GM21367 (cell line): ENCODE data around the gene MMS19.

Experiments
- ATAC-seq: cut with Tn5 transposase; IDR thresholded peaks from one replicate; pipeline ENCODE4 v1.9.1; 2021; ENCODE audit not compliant: unreplicated experiment

The MMS19 gene, protein sequence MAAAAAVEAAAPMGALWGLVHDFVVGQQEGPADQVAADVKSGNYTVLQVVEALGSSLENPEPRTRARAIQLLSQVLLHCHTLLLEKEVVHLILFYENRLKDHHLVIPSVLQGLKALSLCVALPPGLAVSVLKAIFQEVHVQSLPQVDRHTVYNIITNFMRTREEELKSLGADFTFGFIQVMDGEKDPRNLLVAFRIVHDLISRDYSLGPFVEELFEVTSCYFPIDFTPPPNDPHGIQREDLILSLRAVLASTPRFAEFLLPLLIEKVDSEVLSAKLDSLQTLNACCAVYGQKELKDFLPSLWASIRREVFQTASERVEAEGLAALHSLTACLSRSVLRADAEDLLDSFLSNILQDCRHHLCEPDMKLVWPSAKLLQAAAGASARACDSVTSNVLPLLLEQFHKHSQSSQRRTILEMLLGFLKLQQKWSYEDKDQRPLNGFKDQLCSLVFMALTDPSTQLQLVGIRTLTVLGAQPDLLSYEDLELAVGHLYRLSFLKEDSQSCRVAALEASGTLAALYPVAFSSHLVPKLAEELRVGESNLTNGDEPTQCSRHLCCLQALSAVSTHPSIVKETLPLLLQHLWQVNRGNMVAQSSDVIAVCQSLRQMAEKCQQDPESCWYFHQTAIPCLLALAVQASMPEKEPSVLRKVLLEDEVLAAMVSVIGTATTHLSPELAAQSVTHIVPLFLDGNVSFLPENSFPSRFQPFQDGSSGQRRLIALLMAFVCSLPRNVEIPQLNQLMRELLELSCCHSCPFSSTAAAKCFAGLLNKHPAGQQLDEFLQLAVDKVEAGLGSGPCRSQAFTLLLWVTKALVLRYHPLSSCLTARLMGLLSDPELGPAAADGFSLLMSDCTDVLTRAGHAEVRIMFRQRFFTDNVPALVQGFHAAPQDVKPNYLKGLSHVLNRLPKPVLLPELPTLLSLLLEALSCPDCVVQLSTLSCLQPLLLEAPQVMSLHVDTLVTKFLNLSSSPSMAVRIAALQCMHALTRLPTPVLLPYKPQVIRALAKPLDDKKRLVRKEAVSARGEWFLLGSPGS

GRCh38 chr10:97498076-97498840 lies at the start of gene MMS19:
MMS19 (minus strand) TSS chr10:97498422; CDS start chr10:97498384, 38 bp downstream.
- peak; percentile 84 for ATAC-seq

DNA sequence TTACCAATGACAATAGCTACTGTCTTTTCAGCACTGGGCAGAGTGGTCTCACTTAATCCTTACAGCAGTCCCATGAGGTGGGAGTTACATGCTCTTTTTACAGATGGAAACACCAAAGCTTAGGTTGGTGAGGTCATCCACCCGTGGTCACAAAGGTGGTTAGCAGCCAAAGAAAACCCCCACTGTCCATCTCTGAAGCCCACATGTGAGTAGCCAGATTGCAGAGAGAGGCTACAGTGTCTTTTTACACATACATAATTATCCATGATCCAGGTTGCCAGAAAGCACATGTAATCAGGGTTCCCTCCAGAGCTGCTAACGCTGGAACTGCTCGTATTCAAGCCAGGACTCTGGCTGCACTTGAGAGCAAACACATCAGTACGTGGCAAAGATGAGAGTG lies 49.7 kb upstream of the MMS19 start:
- ATAC-seq = no peak

GRCh38 chr10:97547271-97547600 lies 49.0 kb upstream of the MMS19 start:
- ATAC-seq = no peak

- ATAC-seq = no peak
Observed at GRCh38 chr10:97546456-97547270, 48.4 kb upstream of the MMS19 start.

DNA sequence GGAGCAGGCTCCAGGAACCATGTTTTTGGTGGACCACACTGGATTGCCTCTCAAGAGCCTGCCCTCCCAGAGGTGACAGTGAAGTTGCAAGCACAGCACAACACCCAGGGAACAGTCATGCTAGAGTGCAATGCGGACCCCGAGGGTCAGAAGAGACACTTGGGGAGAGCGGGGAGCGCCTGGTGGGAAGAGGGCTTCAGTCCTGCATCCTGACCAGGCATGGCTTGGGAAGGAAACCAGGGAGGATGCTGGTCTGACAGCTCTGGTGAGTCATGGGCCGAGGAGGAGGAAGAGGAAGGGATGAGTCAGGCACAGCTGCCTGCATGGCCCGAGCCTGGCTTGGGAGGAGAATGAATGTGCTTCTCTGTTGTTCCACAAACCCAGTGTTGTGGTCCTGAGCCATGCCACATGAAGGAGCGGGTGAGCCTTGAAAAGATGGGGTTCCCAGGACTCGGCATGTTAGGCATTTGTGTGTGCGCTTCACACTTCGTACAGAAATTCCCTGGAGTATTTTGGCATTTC lies 44.9 kb upstream of the MMS19 start:
- no peak for ATAC-seq

- no peak for ATAC-seq
Observed at GRCh38 chr10:97542169-97543024, 44.2 kb upstream of the MMS19 start.

DNA sequence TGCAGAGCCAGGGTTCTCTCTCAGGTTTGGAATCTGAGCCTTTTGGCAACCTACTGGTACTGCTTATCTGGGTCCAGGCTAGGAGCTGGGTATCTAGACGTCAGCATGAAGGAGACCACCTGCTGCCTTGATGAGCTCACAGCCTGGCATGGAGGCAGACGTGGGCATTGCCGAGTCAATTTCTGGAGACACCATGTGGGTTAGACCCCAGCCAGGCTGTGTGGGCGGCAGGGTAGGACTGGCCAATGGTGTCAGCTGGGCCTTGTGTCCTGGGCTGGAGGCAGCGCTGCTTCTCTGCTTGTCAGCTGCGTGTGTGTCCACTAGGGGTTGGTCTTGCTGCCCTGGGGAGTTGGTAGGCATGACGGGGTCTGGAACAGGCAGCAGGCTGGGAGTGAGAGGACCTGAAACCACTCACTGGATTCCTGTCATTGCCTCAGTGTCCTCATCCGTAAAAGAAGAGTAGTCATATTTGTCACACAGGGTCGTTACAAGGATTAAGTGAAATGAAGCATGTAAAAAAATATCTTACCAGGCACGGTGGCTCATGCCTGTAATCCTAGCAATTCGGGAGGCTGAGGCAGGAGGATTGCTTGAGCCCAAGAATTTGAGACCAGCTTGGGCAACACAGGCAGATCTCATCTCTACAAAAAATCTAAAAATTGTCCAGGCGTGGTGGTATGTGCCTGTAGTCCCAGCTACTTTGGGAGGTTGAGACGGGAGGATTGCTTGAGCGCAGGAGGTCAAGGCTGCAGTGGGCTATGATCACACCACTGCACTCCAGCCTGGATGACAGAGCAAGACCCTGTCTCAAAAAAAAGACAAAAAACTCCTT lies 42.7 kb upstream of the MMS19 start:
- no peak for ATAC-seq

DNA sequence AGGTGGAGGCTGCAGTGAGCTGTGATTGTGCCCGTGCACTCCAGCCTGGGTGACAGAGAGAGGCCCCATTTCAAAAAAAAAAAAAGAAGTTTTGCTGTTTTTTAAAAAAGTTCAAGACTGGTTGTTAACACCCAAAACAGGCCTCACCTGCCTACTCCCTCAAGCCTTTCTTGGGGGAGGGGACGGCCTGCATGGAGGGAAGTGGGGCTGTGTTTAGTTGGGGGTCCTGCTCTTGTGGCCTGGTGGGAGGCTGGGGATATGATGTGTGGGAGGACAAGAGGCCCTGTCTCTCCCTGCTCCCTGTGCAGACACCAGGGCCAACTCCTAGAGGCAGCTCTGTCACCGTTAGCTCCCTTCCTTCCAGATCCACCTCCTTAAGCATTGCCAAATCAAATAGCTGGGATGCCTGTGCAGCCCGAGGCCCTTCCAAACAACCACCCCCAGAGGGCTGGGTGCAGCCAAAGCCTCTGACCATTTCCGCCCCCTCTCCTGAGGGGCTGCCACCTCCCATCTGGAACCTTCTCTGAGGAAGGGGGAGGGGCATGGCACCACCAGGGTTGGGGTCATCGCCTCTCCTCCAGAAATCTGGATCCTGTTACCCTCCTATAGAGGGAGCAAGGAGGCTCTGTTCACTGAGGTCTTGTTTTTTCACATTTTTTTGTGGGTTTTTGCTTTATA lies 41.4 kb upstream of the MMS19 start:
- no peak for ATAC-seq

GRCh38 chr10:97538839-97539238 lies 40.6 kb upstream of the MMS19 start:
- ATAC-seq = no peak

- ATAC-seq = no peak
Observed at GRCh38 chr10:97538411-97538810, 40.2 kb upstream of the MMS19 start.

DNA sequence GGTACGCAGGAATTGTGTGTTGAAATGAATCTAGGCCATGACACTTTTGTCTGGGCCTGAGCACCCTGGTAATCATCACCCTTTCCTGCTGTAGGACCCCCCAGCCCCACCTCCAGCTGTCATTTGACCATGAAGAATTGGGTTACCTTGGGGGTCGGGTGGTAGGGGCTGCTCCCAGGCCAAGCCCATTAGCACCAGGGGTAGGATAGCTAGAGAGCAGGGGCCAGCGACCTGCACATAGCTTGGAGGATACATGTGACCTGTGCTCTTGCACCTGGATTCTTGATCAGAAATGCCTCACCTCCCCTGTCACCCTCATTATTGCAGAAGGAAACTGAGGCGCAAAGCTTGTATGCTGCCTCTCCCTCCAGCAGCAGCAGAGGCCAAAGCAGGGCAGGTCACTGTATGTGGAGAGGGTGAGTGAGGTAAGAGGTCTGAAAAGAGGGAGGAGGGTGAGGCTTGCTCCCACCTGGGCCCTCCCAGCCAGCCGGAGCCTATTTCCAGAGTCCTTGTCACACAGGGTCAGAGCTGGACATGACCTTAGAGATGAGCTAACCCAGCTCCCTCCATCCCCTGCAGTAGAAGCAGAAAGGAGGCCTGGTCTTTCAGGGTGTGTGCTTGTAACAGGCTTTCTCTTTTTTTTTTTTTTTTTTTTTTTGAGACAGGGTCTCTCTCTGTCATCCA lies 39.1 kb upstream of the MMS19 start:
- no peak for ATAC-seq

DNA sequence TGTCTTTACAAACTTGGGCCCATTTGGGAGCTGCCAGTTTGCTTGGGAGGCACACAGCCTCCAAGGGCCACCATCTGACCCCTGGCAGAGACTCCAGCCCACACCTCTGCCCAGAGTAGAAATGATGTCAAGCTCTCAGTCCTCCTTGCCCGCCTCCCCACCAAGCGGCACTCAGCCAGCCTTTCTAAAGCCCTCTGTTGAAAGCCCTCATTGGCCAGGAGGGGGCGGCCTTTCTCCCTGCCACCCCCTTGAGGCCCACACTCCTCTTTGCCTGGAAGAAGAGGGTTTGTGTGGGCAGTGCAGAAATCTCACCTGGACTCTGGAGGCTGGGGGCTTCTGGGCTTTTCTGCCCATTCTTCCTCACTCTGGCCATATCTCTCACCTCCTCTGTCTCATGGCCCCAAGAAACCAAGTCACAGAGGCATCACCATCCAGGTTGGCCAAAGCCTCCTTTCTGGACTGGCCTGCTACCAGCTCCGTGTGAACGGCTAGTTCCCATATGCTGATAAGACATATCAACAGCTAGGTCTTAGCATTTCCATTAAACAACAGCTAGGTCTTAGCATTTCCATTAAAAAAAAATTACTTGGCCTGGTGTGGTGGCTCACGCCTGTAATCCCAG lies 36.6 kb upstream of the MMS19 start:
- ATAC-seq = no peak

GRCh38 chr10:97533888-97534287 lies 35.7 kb upstream of the MMS19 start:
- no peak for ATAC-seq

DNA sequence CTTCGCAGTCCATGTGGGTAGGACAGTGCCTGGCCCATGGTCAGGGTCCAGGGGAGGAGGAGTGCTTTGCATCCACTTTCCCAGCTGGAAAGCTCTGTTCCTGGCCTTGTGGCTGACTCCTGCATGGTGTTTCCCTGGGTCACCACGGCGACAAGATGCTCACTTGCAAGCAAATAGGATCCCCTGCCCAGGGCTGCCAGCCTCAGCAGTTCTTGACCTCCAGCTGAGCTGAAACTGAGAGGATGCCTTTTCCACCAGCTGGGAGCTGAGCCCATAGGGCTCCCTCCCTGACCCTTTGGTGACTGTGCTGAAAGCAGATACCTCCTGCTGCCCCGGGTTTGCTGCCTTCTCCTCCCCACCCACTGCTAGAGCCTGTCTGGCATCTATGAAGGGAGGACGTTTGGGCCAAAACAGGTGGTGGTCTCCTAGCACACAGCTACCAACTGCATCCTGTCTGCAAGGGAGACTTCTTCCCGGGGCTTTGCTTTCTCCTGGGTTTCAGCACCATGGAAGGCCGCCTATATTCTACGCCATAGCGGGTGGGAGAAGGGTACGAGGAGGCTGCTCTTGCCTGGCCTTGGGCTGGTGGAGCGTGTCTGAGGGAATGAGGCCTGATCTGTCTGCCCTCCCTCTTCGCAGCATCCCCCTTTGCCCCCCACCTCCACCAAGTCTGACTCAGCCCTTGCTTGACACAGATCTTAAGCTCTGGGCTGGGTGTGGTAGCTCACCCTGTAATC lies 34.9 kb upstream of the MMS19 start:
- no peak for ATAC-seq

- no peak for ATAC-seq
Observed at GRCh38 chr10:97531401-97531986, 33.3 kb upstream of the MMS19 start.
